ENCODE measurements around the gene MARK2. TPM values are rescaled to one million over a fixed set of nuclear protein-coding genes. Genes with fewer than 3 reads are reported as not detected.

The MARK2 gene
- total RNA-seq, 1 donor = 14.8 TPM

- no peak for TF ChIP-seq CTCF (IDR thresholded peaks at IDR 0.05; ENCODE audit: extremely low read depth, low read depth, low read length)
- Histone ChIP-seq H4K20me1 (ENCODE audit: insufficient read depth, low read length) (no peaks in the 10 kb centered on the region), H3K79me2 (ENCODE audit: insufficient read depth, low read length) (no peaks in the 10 kb centered on the region), H2AFZ (ENCODE audit: low read length) (peak overlapping the region; percentile 80), H3K27me3 (ENCODE audit: insufficient read depth, low read length) (no peaks in the 10 kb centered on the region), H3K27ac (ENCODE audit: low read depth, low read length) (no peak overlapping the region), H3K4me1 (ENCODE audit: insufficient read depth, low read length) (no peaks in the 10 kb centered on the region), H3K36me3 (ENCODE audit: insufficient read depth, low read length) (no peaks in the 10 kb centered on the region), H3K4me2 (ENCODE audit: insufficient read depth, low read length) (no peak overlapping the region), H3K4me3 (ENCODE audit: insufficient read depth, low read length) (no peak overlapping the region), H3K9me3 (ENCODE audit: low read depth, low read length) (no peaks in the 10 kb centered on the region)
- DNase-seq (ENCODE audit: insufficient read length, low spot score, missing footprints) = peak; percentile 62
Measured at GRCh38 chr11:63931045-63931444, 92.1 kb downstream of the MARK2 start.

- no peaks in the 10 kb centered on the region for H4K20me1 ChIP-seq (ENCODE audit: insufficient read depth, low read length)
- no peaks in the 10 kb centered on the region for H3K27me3 ChIP-seq (ENCODE audit: insufficient read depth, low read length)
- peak; percentile 30 for DNase-seq (ENCODE audit: insufficient read length, low spot score, missing footprints)
- H3K36me3 ChIP-seq (ENCODE audit: insufficient read depth, low read length) = no peaks in the 10 kb centered on the region
- no peak overlapping the region for H3K4me2 ChIP-seq (ENCODE audit: insufficient read depth, low read length)
- no peak overlapping the region for H3K4me3 ChIP-seq (ENCODE audit: insufficient read depth, low read length)
- no peaks in the 10 kb centered on the region for H3K9me3 ChIP-seq (ENCODE audit: low read depth, low read length)
- no peak overlapping the region for H3K27ac ChIP-seq (ENCODE audit: low read depth, low read length)
- no peak for TF ChIP-seq CTCF (IDR thresholded peaks at IDR 0.05; ENCODE audit: extremely low read depth, low read depth, low read length)
- H3K79me2 ChIP-seq (ENCODE audit: insufficient read depth, low read length) = no peaks in the 10 kb centered on the region
- no peak overlapping the region for H2AFZ ChIP-seq (ENCODE audit: low read length)
- no peaks in the 10 kb centered on the region for H3K4me1 ChIP-seq (ENCODE audit: insufficient read depth, low read length)
Measured at GRCh38 chr11:63931876-63932275, 93.0 kb downstream of the MARK2 start.

GRCh38 chr11:63933459-63933858 lies 94.5 kb downstream of the MARK2 start:
- TF ChIP-seq CTCF (IDR thresholded peaks at IDR 0.05; ENCODE audit: extremely low read depth, low read depth, low read length) = no peak
- H4K20me1 ChIP-seq (ENCODE audit: insufficient read depth, low read length) = no peaks in the 10 kb centered on the region
- H2AFZ ChIP-seq (ENCODE audit: low read length) = no peak overlapping the region
- peaks cover 5% of the 10 kb centered on the region for H3K4me1 ChIP-seq (ENCODE audit: insufficient read depth, low read length)
- H3K27ac ChIP-seq (ENCODE audit: low read depth, low read length) = no peak overlapping the region
- DNase-seq (ENCODE audit: insufficient read length, low spot score, missing footprints) = peak; percentile 83
- no peaks in the 10 kb centered on the region for H3K27me3 ChIP-seq (ENCODE audit: insufficient read depth, low read length)
- H3K4me3 ChIP-seq (ENCODE audit: insufficient read depth, low read length) = no peak overlapping the region
- H3K9me3 ChIP-seq (ENCODE audit: low read depth, low read length) = no peaks in the 10 kb centered on the region
- no peaks in the 10 kb centered on the region for H3K36me3 ChIP-seq (ENCODE audit: insufficient read depth, low read length)
- H3K4me2 ChIP-seq (ENCODE audit: insufficient read depth, low read length) = no peak overlapping the region
- H3K79me2 ChIP-seq (ENCODE audit: insufficient read depth, low read length) = no peaks in the 10 kb centered on the region

GRCh38 chr11:63937713-63938478 lies 99.0 kb downstream of the MARK2 start:
- Histone ChIP-seq H3K79me2 (ENCODE audit: insufficient read depth, low read length) (peaks cover 31% of the 10 kb centered on the region), H4K20me1 (ENCODE audit: insufficient read depth, low read length) (no peaks in the 10 kb centered on the region), H3K27ac (ENCODE audit: low read depth, low read length) (peak overlapping the region; percentile 4), H3K36me3 (ENCODE audit: insufficient read depth, low read length) (no peaks in the 10 kb centered on the region), H3K27me3 (ENCODE audit: insufficient read depth, low read length) (no peaks in the 10 kb centered on the region), H3K9me3 (ENCODE audit: low read depth, low read length) (no peaks in the 10 kb centered on the region), H2AFZ (ENCODE audit: low read length) (peak overlapping the region; percentile 85), H3K4me2 (ENCODE audit: insufficient read depth, low read length) (peak overlapping the region; percentile 99), H3K4me3 (ENCODE audit: insufficient read depth, low read length) (peak overlapping the region; percentile 88), H3K4me1 (ENCODE audit: insufficient read depth, low read length) (peaks cover 13% of the 10 kb centered on the region)
- TF ChIP-seq CTCF (IDR thresholded peaks at IDR 0.05; ENCODE audit: extremely low read depth, low read depth, low read length) = no peak
- DNase-seq (ENCODE audit: insufficient read length, low spot score, missing footprints) = no peak
